Limb (tissue), 2 donors: ENCODE measurements around the gene NTRK3.
"Not testable (repeated sequence)": the region's sequence is repeated elsewhere in the genome, so short reads cannot be mapped to it uniquely, and the experiment has no call there.

Experiments used
- DNase-seq, 2 donors: peaks; one replicate each; pipeline ENCODE4 v3.0.0-alpha.2; 2016; ENCODE audit errors: extremely low spot score in 2 of 2

NTRK3 gene

DNA sequence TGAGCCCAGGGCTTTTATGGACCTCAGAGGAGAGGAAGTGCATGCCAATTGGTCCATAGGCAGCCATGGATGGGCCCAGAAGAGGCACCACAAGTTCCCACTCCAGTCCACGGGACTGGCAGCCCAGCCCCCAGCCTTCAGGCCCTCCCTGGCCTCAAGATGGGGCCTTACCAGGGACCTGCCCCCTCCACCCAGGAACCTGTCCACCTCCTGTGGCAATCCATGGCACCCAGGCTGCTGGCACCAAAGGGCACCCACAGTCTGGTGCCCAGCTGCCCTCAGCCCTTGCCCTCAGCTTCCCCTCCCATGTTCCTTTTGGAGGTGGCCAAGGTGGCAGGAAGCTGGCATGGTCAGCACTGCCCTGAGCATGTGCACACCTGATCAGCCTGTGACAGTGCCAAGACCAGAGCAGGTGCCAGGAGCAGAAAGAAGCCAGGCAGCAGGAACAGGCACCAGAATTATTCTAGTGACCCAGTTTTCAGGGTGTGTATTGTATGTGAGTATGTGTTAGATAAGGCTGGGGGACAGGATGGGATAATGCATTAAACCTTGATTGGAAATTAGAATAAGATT is 415.0 kb downstream of the NTRK3 start:
- DNase-seq, result no peak

DNA sequence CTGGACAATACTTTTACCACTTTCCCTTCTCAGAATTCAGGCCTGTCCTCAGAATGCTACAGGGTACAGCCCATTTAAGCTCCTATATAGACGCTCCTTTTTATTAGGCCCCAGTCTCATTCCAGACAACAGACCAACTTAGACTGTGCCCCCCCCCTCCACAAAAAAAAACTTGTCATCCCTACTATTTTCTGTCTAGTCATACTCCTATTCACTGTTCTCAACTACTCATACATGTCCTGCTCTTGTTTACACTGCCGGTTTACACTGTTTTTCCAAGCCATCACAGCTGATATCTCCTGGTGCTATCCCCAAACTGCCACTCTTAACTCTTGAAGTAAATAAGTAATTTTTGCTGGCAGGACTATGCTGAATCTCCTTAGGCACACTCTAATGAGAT is 420.7 kb downstream of the NTRK3 start:
- DNase-seq, result not testable (repeated sequence)

DNA sequence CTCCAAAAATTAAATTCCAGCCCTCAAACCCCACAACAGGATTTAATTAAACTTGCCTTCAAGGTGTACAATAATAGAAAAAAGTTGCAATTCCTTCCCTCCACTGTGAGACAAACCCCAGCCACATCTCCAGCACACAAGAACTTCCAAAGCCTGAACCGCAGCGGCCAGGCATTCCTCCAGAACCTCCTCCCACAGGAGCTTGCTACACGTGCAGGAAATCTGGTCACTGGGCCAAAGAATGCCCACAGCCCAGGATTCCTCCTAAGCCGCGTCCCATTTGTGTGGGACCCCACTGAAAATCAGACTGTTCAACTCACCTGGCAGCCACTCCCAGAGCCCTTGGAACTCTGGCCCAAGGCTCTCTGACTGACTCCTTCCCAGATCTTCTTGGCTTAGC is 423.2 kb downstream of the NTRK3 start:
- not testable (repeated sequence) for DNase-seq

DNA sequence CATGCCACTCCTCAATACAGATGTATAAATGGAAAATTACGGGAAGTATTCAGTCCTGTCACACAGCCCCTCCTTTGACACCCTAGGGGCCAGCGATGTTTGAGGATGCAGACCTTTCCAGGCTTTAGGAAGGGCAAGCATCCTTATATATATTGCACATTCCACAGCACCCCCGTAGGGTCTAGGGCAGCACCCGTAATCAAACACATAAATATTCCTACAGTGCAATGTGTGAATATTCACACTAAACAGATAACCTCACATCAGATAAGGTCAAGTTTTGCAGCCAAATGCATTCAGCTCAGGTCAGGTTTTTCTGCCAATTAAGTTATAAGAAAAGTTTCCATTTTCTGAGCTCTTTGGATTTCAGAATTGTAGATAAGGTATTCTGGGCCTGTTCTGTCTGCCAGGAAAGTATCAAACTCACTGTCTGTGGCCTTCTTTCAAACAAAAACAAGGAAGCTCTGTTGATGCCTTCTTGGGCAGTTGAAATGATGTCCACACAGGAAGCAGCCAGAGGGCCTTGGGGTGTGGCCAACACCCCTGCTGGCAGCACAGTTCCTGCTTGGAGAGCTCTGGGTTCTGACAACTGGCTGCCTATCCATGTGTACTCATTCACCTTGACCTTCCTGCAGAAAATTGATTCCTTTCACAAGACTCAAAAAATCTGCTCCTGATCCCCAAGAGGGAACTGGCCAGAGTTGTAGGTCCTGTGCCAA is 427.0 kb downstream of the NTRK3 start:
- no peak for DNase-seq

DNA sequence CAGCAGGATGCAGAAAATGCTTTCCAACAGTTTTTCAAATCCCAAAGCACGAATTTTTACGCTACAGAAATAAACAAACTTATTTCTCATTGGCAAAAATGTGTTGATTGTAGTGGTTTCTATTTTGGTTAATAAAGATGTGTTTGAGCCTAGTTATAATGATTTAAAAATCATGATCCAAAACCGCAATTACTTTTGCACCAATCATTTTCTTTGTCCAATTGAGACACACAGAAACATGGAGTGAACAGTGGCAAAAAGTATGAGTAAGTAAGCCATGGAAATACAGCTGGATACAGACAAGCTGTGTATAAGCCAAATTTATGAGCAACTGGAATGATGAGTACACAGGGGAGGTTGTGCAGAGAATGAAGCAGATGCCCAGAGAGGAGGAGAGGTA is 427.9 kb downstream of the NTRK3 start:
- no peak for DNase-seq

DNA sequence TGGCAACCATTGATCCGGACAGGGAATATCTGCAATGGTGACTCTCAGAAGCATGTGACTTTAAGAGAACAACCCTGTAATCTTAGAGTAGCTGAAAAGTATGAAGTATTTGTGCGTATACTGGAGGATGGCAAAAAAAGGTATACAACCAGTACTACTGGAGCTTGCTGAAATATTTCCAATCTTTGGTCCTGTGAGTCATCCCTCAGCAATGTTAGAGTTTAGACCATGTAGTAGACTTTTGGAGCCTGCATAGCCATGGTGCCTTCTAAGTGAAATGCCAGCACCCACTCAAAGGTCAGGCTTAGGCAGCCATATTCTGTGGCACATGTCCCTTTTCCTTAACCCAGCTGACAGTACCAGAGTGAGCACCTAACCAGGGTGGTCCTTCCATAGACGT is 429.4 kb downstream of the NTRK3 start:
- no peak for DNase-seq

DNA sequence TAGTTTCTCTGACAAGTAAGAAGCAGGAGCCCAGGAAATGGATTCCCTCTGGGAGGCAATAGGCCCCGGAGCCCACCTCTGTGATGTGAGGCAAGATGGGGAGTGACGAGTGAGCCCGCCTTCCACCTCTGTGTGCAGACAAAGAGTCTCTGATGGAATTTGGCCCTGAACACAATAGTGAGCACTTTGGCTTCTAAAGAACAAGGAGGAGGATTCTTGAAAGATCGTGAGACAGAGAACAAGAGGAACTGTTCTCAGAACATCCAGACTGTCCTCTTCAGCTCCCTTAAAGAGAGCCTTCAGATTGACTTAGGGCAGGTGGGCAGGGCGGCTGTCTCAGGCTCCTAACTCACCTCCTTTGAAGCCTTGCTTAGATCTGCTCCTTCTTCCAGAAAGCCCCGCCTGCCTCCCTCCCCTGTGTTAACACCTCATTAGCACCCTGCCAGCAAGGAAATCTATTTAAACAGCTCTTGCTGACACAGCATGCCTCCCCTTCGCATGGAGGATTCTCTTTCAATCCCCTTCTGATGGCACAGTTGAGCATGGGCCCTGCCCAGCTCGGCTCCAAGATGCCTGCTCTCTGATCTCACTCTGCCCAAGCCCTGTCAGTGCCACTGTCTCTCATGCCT is 430.3 kb downstream of the NTRK3 start:
- no peak for DNase-seq

DNA sequence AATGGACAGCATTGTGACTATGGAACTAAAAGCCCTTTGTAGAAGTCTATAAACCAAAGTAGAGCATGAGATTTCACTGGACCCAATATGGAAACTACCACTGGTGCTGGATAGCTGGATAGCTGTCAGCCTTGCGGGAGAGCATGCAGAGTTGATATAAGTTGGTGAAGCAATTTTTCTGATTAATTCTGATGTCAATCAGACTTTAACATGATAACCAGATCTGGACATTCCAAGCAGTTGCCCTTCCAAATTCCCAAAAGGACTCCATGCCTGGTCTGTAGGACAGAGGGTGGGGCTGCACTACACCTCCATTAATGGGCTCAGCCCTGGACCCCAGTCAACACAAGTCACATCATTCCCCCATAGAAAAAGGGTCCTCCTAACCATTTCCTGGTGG is 437.8 kb downstream of the NTRK3 start:
- DNase-seq, result no peak

DNA sequence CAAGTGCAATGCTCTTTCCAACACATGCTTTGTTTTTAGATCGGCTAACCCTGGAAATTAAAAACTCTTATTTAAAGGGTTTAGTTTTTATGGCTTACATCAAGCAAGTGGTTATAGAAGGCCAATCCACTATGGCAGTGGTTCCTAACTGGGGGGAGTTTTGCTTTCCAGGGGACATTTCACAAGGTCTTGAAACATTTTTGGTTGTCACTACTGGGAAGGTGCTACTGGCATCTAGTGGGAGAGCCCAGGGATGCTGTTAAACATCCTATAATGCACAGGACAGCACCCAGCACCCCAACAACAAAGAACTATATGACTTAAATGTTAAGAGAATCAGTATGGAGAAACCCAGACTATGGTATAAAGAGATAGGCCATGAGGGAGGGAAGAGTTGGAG is 439.0 kb downstream of the NTRK3 start:
- DNase-seq, result no peak

DNA sequence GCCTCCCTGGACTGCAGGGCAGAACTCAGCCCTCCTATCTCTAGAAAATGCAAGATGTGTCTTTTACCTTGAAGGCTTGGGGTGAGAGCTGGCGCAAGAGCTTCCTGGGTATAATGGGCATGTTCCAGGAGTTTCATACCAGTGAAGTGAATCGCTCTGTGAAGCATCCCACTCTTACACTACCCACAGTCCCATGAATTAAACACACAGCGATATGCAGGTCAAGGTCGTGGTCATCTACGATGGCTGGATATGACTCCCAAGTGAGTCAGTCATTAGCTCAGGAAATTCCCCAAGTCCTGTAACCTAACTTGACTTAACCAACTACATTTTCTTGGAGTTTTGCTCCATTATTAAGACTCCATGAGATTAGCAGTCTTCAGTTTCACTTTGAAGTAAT is 439.7 kb downstream of the NTRK3 start:
- DNase-seq, result no peak

DNA sequence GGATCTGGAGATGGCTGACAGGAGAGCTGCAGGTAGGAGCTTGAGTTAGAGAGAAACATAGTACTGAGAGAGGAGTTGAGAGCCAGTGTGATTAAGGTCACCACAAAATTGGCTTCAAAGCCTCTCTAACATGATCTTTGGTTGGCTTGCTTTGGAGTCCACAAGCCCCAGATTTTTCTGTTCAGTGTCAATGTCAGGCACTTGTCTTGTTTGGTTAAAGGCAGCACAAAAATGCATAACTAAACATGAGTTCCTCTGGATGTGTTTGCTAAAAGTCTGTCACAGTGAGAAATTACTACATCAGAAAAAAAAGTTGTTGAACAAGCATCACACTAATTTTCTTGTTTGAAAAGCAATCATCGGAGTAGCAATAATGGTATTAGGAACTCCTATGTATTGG is 440.5 kb downstream of the NTRK3 start:
- DNase-seq, result no peak
